HG02981 (cell line): ENCODE data around the gene ZSCAN29.
"Not testable (repeated sequence)": the region's sequence is repeated elsewhere in the genome, so short reads cannot be mapped to it uniquely, and the experiment has no call there.

ENCODE experiments used
- ATAC-seq: cut with Tn5 transposase; IDR thresholded peaks from one replicate; pipeline ENCODE4 v1.9.1; 2021; ENCODE audit warnings: mild to moderate bottlenecking, moderate library complexity; ENCODE audit not compliant: unreplicated experiment

Gene ZSCAN29

DNA sequence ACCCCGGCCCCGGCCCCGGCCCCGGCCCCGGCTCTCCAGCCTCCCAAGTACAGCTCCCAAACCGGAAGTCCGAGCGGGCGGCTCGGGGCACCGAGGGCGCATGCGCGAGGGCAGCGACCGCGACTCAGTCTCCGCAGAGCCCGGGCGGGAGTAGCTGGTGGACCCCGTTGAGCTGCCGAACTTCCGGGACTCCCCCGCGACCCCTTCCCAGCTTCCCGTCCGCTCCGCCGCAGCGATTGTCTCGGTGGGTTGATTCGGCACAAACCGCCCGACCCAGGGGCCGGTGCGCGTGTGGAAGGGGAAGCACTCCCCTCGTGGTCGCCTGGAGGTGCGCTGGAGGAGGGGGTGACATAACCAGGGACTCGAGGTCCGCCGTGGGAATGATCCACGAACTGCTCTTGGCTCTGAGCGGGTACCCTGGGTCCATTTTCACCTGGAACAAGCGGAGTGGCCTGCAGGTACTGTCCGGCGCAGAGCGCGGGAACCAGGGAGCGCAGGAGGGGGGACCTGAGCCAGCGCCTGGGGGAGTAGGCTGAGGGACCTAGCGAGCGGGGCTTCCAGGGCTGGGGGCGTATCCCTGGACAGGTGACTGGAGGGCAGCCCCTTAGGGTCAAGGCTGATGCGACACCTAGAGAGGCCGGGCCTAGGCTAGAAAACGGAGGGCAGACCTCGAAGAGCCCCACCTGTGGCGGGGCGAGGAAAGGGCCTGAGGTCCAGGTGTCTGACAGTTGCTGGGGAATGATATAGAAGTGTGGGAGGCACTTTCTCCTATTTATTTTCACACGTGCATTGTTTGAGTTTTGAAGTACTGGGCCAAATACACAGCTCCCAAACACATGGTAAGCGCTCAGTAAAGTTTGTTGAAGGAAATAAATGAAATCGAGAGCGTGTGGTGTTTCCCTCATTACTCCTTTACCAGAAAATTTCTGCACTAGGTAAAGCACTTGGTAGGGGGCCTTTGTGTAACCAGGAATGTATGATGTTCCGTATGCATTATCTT lies at the start of gene ZSCAN29, which contains the start of gene TUBGCP4:
ZSCAN29 (minus strand) TSS at position 69 of the 1,000 bp plus-strand sequence. CDS start 1,130 bp downstream, outside the sequence.
TUBGCP4 (plus strand) TSS at position 127 of the 1,000 bp plus-strand sequence; CDS start at position 381, 254 bp downstream.
- ATAC-seq, result peak; percentile 73

GRCh38 chr15:43420435-43420834 lies 49.6 kb upstream of the ZSCAN29 start:
- ATAC-seq, result no peak

GRCh38 chr15:43414196-43414595 lies 43.4 kb upstream of the ZSCAN29 start:
- ATAC-seq, result no peak

DNA sequence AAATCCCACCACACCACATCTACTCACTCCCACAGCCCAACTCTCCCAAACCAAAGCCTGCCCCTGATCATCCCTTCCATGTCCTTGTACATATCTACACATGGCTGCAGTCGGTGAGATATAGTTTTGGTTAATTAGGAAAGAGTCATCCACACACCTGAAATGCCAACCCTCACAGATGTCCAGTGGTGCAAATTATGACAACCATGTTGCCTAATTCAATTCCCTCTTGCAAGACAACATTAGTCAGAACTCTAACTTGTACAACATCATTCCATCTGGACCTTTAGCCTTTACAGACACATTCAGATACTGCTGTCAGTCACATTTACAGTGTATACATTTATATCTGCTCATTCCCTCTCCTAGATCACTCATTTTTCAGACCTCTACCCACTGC lies 41.3 kb upstream of the ZSCAN29 start:
- no peak for ATAC-seq

DNA sequence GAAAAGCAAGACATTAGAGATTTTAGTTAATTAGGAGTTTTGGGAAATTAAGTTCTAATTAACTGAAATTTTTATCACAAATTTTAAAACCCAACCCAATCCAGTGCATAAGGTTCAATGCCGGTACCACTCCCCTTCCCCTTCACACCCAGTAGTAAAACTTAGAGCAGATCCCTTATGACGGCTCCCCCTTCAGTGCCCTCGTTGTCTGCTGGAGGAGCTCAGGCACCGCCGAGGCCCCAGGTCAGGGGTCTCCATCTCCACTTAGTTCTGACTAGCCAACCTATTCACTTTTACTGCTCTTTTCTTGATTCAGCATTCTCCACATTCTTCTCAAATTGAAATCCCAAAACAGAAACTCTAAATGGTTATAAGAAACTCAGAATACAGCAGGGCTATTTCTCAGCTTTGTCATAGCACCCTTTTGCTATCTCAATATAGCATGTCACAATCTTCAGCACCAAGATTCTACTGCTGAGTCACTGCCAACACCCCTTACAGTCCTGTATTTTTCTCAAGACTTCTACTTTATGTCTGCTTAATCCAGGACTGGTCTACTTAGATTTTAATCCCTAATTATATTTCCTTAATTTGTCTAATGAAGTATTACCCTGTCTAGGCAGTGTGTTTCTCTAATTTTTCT lies 39.9 kb upstream of the ZSCAN29 start:
- no peak for ATAC-seq

DNA sequence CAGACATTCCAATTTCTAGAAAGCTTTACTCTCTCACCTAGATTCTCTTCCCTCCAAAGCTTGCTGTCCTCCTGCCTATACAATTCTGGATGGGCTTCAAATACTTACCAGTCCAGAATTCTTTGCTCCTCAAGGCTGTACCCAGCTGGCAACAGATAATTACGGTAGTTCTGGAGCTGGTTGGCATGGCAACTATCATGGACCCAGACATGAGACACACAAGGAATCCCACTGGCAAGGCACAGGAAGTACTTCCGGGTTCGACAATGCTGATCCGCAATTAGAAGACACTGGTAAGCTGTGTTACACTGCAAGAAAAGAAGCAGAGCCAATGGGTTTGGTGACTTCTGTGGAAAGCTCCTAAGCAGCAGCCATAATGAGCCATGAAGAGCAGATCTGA lies 37.9 kb upstream of the ZSCAN29 start:
- ATAC-seq, result no peak

GRCh38 chr15:43406808-43407207 lies 36.0 kb upstream of the ZSCAN29 start:
- no peak for ATAC-seq

DNA sequence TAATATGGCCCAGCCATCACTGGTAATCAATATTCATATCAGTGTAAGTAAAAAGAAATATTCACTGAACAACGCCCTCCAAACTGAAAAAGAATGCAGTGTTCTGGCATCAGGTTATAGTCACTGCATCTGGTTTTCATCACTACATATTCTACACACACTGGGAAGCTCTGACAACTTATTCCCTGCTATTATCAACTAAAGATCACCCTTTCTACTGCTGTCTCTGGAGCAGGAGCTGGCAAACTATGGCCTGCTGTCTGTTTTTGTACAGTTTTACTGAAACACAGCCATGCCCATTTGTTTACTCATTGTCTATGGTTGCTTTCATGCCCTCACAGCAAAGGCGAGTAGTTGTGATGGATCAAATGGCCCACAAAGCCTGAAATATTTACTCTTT lies 35.3 kb upstream of the ZSCAN29 start:
- no peak for ATAC-seq

DNA sequence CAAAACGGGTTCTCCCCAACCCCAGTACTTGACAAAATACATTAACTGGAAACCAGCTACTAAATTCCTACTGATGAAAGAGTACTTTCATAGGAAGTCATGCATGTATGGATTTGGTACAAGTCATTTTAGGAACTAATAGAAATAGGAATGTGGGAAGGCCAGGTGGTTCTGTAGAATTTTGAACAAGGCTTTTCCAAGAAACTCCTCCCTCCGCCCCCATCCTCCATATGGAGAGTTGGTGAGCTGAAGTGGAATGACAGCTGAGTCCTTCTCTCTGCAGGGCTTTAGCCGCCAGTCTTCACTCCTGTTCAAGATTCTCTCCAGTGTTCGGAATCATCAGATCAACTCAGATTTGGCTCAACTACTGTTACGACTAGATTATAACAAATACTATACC lies 33.3 kb upstream of the ZSCAN29 start:
- ATAC-seq, result no peak

- ATAC-seq, result no peak
Observed at GRCh38 chr15:43403616-43404015, 32.8 kb upstream of the ZSCAN29 start.

DNA sequence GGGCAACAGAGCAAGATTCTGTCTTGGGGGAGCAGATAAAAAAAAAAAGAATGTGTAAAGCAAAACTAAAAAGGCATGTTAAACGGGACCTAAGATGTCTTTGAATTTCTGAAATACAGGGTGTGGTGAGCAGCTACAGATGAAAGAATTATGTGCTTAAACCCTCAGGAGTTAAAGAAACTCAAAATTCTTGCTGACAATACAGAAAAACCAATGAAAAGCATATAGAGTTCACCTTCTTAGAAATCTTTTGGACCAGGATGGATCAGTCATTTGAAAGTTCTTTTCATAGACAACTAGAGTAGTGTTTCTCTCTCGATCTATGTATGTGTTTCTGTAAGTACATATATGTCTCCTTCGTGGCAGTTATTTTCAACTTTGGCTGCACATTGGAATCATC lies 31.4 kb upstream of the ZSCAN29 start:
- ATAC-seq, result no peak

DNA sequence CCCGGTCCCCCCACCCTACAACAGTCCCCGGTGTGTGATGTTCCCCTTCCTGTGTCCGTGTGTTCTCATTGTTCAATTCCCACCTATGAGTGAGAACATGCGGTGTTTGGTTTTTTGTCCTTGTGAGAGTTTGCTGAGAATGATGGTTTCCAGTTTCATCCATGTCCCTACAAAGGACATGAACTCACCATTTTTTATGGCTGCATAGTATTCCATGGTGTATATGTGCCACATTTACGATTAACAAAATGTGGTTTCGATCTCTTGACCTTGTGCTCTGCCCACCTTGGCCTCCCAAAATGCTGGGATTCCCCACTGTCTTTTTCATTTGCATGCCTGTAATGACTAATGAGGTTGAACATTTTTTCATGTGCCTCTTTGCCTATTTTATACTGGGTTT lies 22.7 kb upstream of the ZSCAN29 start:
- not testable (repeated sequence) for ATAC-seq

DNA sequence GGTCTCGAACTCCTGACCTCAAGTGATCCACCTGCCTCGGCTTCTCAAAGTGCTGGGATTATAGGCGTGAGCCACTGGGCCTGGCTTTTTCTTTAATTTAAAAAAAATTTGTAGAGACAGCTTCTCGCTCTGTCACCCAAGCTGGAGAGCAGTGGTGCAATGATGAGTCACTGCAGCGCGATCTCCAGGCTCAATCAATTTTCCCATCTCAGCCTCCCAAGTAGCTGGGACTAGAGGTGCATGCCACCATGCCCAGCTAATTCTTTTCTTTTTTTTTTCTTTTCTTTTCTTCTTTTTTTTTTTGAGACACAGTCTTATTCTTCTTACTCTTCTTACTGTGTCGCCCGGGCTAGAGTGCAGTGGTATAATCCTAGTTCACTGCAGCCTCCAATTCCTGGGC lies 19.9 kb upstream of the ZSCAN29 start:
- ATAC-seq, result no peak

GRCh38 chr15:43383070-43383469 lies 12.2 kb upstream of the ZSCAN29 start:
- no peak for ATAC-seq

DNA sequence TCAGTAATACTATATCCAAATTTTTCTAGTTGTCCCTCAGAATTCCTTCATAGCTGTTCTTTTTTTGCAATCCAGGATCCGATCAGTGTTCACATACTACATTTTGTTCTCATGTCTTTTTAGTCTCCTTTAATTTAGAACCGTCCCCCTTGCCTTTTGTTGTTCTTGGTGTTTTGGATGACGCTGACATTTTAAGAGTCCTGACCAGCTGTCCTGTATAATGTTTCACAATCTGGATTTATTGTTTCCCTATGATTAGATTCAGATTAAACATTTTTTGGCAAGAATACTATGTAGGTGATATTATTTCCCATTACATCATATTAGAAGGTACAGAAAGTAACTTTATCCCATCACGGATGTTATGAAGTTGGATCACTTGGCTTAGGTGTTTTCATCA lies 11.5 kb upstream of the ZSCAN29 start:
- no peak for ATAC-seq

DNA sequence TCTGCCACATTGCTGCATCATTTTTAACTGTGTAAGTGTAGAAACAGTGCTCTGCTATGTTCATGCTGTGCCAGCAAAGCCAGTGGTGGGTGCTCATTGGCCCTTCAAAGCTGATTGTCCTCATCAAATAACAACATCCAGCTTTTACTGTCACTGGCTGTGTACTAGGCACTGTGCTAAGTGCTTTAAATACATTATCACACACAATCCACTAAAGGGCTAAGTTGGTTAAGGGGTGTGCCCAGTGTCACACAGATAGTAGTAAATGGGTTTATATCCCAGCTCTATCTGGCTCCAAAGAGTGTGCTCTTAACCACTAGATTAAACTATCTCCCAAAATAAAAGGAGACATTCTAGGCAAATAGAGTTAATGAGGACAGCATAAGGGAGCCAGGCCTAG lies 7.8 kb upstream of the ZSCAN29 start:
- ATAC-seq, result no peak

DNA sequence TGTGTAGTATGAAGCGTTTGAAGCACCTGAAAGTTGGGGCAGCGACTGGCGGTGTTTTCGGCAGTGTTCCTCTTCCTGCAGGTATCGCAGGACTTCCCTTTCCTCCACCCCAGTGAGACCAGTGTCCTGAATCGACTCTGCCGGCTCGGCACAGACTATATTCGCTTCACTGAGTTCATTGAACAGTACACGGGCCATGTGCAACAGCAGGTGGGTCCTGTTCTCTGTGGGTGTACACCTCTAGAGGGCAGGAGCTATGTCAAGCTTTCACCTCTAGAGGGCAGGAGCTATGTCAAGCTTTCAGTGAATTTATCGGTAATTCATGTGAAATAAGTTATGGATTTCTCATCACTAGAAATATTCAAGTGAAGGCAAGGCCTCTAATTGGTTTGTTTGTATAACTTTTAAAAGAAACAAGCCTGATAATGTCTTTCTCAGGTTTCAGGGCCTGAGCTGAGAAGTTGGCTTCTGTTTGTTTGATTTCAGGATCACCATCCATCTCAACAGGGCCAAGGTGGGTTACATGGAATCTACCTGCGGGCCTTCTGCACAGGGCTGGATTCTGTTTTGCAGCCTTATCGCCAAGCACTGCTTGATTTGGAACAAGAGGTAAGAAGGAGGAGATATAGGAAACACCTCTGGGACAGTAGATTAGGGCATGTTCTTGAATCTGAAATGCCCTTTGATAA lies 5.3 kb upstream of the ZSCAN29 start:
- ATAC-seq, result no peak

- no peak for ATAC-seq
Observed at GRCh38 chr15:43370310-43370974, 401 bp downstream of the ZSCAN29 start.

DNA sequence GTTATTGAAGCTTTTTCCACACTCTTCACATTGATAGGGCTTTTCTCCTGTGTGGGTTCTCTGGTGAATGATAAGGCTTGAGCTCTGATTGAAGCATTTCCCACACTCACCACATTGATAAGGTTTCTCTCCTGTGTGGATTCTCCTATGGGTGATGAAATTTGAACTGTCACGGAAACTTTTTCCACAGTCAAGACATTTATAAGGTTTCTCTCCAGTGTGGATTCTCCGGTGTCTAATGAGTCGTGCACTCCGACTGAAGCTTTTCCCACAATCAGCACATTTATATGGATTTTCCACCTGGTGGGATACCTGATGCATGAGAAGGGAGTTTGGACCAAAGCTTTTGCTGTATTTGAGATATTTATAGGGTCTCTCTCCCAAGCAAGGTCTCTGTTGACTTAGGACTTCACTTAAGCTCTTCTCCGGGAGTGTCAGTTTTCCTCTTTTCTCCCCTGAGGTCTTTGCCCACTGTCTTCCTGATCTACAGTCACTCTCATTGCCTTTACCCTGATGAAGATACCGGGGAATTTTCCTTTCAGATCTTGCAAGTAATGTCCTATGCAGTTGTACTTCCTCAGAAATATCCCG lies 9.4 kb downstream of the ZSCAN29 start:
- ATAC-seq, result no peak

GRCh38 chr15:43360821-43361220 lies 10.0 kb downstream of the ZSCAN29 start:
- no peak for ATAC-seq
